ENCODE data around the gene ATG10. TPM values are rescaled to one million over a fixed set of nuclear protein-coding genes. Genes with fewer than 3 reads are reported as not detected.

The ATG10 gene
- total RNA-seq, 1 experiment from 2014 or later = 10.0 TPM

DNA sequence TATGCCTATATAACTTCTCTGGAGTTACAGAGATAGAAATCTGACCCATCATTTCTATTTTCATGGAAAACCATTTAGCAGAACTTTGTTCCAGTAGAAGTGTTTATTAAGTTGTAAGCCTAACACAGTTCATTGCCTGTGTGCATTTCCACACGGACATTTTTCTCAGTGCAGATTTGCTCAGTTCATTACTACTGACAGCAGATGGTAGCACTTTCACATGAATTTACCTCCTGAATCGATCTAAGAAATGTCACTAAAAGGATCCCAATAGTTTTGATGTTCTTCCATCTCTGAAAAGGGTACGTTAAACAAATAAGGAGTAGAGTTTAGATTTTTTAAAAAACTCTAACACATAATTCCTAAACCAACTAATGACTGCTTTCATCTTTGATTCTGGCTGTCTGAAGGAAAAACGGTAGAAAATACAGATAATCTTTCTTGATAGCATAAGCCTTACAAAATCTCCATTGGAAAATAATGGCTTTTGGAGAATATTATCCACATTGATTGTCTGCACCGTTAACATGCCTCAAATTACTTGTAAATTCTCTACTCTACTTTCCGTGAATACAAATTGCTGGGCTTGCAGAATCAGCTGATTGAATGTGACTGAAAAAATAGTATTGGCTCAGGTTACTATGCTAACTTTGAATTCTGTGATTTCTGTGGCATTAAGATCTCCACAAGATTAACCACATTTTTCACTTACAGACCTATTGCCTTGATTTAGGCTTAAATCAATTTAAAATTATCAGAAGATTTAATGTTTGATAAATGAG, 273.2 kb downstream of the ATG10 start:
- no peaks in the 10 kb centered on the region for H3K36me3 Mint-ChIP-seq (ENCODE audit: insufficient read depth, unreplicated experiment)
- H3K27me3 Mint-ChIP-seq (ENCODE audit: unreplicated experiment) = no peaks in the 10 kb centered on the region
- H3K27ac Mint-ChIP-seq (ENCODE audit: unreplicated experiment) = no peak overlapping the region
- BruUV-seq (replicated peaks) = no TSS peak
- TF ChIP-seq, protein P1, sequence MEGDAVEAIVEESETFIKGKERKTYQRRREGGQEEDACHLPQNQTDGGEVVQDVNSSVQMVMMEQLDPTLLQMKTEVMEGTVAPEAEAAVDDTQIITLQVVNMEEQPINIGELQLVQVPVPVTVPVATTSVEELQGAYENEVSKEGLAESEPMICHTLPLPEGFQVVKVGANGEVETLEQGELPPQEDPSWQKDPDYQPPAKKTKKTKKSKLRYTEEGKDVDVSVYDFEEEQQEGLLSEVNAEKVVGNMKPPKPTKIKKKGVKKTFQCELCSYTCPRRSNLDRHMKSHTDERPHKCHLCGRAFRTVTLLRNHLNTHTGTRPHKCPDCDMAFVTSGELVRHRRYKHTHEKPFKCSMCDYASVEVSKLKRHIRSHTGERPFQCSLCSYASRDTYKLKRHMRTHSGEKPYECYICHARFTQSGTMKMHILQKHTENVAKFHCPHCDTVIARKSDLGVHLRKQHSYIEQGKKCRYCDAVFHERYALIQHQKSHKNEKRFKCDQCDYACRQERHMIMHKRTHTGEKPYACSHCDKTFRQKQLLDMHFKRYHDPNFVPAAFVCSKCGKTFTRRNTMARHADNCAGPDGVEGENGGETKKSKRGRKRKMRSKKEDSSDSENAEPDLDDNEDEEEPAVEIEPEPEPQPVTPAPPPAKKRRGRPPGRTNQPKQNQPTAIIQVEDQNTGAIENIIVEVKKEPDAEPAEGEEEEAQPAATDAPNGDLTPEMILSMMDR (IDR thresholded peaks at IDR 0.05; ENCODE audit: unreplicated experiment) = no peak
- DNase-seq = no peak
- CTCF ChIA-PET = no interaction called here
- intact Hi-C loops (cut with micrococcal nuclease; ENCODE audit: unreplicated experiment) = no loop called here
- no peaks in the 10 kb centered on the region for H3K4me1 Mint-ChIP-seq (ENCODE audit: low read depth, unreplicated experiment)
- no peak overlapping the region for H3K4me3 Mint-ChIP-seq (ENCODE audit: low read depth, unreplicated experiment)
- no peaks in the 10 kb centered on the region for H3K9me3 Mint-ChIP-seq (ENCODE audit: low read depth, unreplicated experiment)

DNA sequence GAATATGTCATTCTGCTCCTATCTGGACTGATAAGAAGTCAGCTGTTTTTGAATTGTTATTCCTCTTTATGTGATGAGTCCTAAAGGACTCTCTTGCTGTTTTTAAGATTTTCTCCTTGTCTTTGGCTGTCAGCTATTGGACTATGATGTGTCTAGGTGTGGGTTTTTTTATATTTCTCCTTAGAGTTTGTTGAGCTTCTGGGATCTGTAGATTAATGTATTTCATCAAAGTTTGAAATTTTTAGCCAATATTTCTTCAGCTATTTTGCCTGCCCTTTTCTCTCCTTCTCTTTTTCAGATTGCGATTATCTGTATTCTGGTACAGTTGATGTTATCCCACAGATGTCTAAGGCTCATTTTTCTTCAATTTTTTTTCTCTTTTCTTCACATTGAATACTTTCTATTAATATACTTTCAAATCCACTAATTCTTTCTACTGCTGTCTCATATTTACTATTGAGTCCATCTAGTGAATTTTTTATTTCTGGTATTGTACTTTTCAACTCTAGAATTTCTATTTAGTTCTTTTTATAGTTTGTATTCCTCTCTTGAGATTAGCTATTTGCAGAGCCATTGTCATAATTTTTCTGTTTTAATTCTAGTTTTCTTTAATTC, 275.2 kb downstream of the ATG10 start:
- Mint-ChIP-seq H3K9me3 (ENCODE audit: low read depth, unreplicated experiment) (no peaks in the 10 kb centered on the region), H3K4me3 (ENCODE audit: low read depth, unreplicated experiment) (no peak overlapping the region), H3K36me3 (ENCODE audit: insufficient read depth, unreplicated experiment) (no peaks in the 10 kb centered on the region), H3K27ac (ENCODE audit: unreplicated experiment) (no peak overlapping the region), H3K4me1 (ENCODE audit: low read depth, unreplicated experiment) (no peaks in the 10 kb centered on the region), H3K27me3 (ENCODE audit: unreplicated experiment) (no peaks in the 10 kb centered on the region)
- TF ChIP-seq, protein P1 (IDR thresholded peaks at IDR 0.05; ENCODE audit: unreplicated experiment) = no peak
- no TSS peak for BruUV-seq (replicated peaks)
- intact Hi-C loops (cut with micrococcal nuclease; ENCODE audit: unreplicated experiment) = no loop called here
- CTCF ChIA-PET = no interaction called here
- DNase-seq = no peak

DNA sequence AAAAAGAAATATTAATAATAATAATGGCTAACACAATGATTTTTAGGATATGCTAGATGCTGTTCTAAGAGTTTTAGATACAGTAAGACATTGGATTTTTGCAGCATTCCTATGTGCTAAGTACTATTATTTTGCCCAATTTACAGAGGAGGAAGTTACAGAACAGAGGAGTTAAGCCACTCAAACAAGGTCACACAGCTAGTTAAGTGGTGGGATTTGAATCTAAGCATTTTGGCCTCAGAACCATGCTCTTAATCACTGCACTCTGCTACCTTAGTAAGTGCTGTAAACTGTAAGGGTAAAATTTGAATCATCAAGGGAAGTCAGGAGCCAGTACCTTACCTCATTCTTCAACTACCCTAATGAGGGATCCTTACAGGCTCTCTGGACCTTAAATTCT, 280.9 kb downstream of the ATG10 start:
- DNase-seq = no peak
- TF ChIP-seq, protein P1 (IDR thresholded peaks at IDR 0.05; ENCODE audit: unreplicated experiment) = no peak
- H3K27me3 Mint-ChIP-seq (ENCODE audit: unreplicated experiment) = no peaks in the 10 kb centered on the region
- H3K4me1 Mint-ChIP-seq (ENCODE audit: low read depth, unreplicated experiment) = no peaks in the 10 kb centered on the region
- intact Hi-C loops (cut with micrococcal nuclease; ENCODE audit: unreplicated experiment) = no loop called here
- H3K36me3 Mint-ChIP-seq (ENCODE audit: insufficient read depth, unreplicated experiment) = no peaks in the 10 kb centered on the region
- H3K4me3 Mint-ChIP-seq (ENCODE audit: low read depth, unreplicated experiment) = no peak overlapping the region
- H3K9me3 Mint-ChIP-seq (ENCODE audit: low read depth, unreplicated experiment) = no peaks in the 10 kb centered on the region
- BruUV-seq (replicated peaks) = no TSS peak
- H3K27ac Mint-ChIP-seq (ENCODE audit: unreplicated experiment) = no peak overlapping the region
- CTCF ChIA-PET = interaction anchor here (1.4 kb wide), 1 partner anchor 21 kb away, joined by 3 read pairs; no protein-coding TSS in a partner anchor

DNA sequence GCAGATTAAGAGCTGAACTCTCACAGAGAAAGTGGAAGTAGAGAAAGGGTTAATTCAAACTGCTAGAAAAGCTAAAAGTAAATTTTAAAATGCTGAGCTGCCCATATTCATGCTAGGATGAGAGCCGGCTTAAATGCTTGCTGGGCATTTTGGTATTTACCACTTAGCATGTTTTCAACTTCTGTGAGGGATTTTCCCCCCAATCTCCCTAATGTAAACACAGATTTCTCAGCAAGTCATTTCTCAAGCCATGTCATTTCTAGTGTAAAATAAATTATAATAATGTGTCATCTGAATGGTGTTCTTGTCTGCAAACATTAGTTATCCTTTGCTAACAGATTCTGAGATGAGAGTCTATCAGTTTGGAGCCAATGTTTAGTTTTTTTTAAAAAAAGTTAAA, 284.0 kb downstream of the ATG10 start:
- CTCF ChIA-PET = no interaction called here
- BruUV-seq (replicated peaks) = no TSS peak
- Mint-ChIP-seq H3K36me3 (ENCODE audit: insufficient read depth, unreplicated experiment) (no peaks in the 10 kb centered on the region), H3K4me1 (ENCODE audit: low read depth, unreplicated experiment) (no peaks in the 10 kb centered on the region), H3K4me3 (ENCODE audit: low read depth, unreplicated experiment) (no peak overlapping the region), H3K9me3 (ENCODE audit: low read depth, unreplicated experiment) (no peaks in the 10 kb centered on the region), H3K27ac (ENCODE audit: unreplicated experiment) (no peak overlapping the region), H3K27me3 (ENCODE audit: unreplicated experiment) (no peaks in the 10 kb centered on the region)
- intact Hi-C loops (cut with micrococcal nuclease; ENCODE audit: unreplicated experiment) = no loop called here
- DNase-seq = no peak
- TF ChIP-seq, protein P1 (IDR thresholded peaks at IDR 0.05; ENCODE audit: unreplicated experiment) = no peak
